Kidney epithelial cell (primary cell): ENCODE data around the gene KCNMA1. TPM values are rescaled to one million over a fixed set of nuclear protein-coding genes. Genes with fewer than 3 reads are reported as not detected.

ENCODE experiments used
- DNase-seq: peaks from one replicate; pipeline ENCODE4 v3.0.0-alpha.2; 2010; ENCODE audit warnings: low read depth
- H3K27me3 ChIP-seq: 2 replicates; pipeline ENCODE4 v1.6.0; 2011; ENCODE audit warnings: low read length; ENCODE audit not compliant: control insufficient read depth, insufficient read depth
- H3K36me3 ChIP-seq: 2 replicates; pipeline ENCODE4 v1.5.1; 2011; ENCODE audit warnings: low read length; ENCODE audit not compliant: control insufficient read depth, insufficient read depth
- H3K4me3 ChIP-seq: 2 replicates; pipeline ENCODE4 v1.5.1; 2011; ENCODE audit warnings: low read depth, mild to moderate bottlenecking, control low read depth, low read length
- total RNA-seq: library from RNA; depleted of rRNA; stranded (reverse); fragments of >200 nt; gene quantifications from 2 replicates; pipeline ENCODE4 v1.2.3, GENCODE V29; 2015
- TF ChIP-seq, protein P1 (sequence below): IDR thresholded peaks from 2 replicates; pipeline ENCODE4 v1.5.1; 2011; ENCODE audit warnings: mild to moderate bottlenecking, moderate library complexity, low read length, control low read depth, inconsistent platforms; ENCODE audit not compliant: insufficient read depth, poor library complexity, severe bottlenecking

The KCNMA1 gene
- total RNA-seq, 1 donor from 2014 or later = 18.9 TPM

GRCh38 chr10:77350711-77351119 lies 286.9 kb downstream of the KCNMA1 start:
- Histone ChIP-seq H3K4me3 (no peak overlapping the region), H3K27me3 (no peaks in the 10 kb centered on the region), H3K36me3 (no peaks in the 10 kb centered on the region)
- DNase-seq = peak; percentile 96
- TF ChIP-seq, protein P1, sequence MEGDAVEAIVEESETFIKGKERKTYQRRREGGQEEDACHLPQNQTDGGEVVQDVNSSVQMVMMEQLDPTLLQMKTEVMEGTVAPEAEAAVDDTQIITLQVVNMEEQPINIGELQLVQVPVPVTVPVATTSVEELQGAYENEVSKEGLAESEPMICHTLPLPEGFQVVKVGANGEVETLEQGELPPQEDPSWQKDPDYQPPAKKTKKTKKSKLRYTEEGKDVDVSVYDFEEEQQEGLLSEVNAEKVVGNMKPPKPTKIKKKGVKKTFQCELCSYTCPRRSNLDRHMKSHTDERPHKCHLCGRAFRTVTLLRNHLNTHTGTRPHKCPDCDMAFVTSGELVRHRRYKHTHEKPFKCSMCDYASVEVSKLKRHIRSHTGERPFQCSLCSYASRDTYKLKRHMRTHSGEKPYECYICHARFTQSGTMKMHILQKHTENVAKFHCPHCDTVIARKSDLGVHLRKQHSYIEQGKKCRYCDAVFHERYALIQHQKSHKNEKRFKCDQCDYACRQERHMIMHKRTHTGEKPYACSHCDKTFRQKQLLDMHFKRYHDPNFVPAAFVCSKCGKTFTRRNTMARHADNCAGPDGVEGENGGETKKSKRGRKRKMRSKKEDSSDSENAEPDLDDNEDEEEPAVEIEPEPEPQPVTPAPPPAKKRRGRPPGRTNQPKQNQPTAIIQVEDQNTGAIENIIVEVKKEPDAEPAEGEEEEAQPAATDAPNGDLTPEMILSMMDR = peak; percentile 2

DNA sequence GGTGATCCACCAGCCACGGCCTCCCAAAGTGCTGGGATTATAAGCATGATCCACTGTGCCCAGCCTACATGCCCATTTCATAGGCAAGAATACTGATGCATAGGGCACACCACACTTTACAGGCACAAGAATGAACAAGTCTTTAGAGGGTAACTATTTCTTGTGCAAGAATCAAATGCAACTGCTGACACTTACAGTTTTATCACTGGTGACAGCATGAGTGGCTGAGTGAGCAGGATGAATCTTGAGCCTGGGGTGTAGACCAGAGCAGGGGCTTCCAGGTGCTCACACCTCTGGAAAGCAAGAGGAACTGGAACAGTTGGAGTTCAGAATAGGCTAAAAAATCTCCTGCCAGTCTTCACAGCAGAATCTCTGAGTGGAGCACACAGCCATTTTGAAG lies 287.5 kb downstream of the KCNMA1 start:
- DNase-seq = no peak
- H3K36me3 ChIP-seq = no peaks in the 10 kb centered on the region
- TF ChIP-seq, protein P1 = no peak
- H3K27me3 ChIP-seq = no peaks in the 10 kb centered on the region
- no peak overlapping the region for H3K4me3 ChIP-seq

DNA sequence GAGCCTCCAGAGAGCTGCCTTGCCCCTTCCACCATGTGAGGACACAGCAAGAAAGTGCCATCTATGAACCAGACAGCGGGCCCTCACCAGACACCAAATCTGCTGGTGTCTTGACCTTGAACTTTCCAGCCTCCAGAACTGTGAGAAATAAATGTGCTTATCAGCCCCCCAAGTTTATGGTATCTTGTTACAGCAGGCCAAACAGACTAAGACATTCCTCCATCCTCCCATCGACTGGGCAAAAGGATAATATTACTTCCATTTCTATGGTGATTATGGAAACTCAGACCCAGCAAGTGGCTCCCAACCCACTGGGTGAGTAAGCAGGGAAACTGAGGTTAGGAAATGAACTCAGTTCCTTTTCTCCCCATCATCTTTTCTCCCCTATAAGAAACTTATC lies 288.4 kb downstream of the KCNMA1 start:
- Histone ChIP-seq H3K36me3 (no peaks in the 10 kb centered on the region), H3K27me3 (no peaks in the 10 kb centered on the region), H3K4me3 (no peak overlapping the region)
- TF ChIP-seq, protein P1 = no peak
- DNase-seq = no peak

- TF ChIP-seq, protein P1 = no peak
- Histone ChIP-seq H3K27me3 (no peaks in the 10 kb centered on the region), H3K4me3 (no peak overlapping the region), H3K36me3 (no peaks in the 10 kb centered on the region)
- no peak for DNase-seq
These were observed 288.9 kb downstream of the KCNMA1 start for GRCh38 chr10:77348751-77349150.

GRCh38 chr10:77348082-77348481 lies 289.5 kb downstream of the KCNMA1 start:
- no peak for DNase-seq
- TF ChIP-seq, protein P1 = no peak
- no peak overlapping the region for H3K4me3 ChIP-seq
- H3K27me3 ChIP-seq = no peaks in the 10 kb centered on the region
- H3K36me3 ChIP-seq = no peaks in the 10 kb centered on the region

DNA sequence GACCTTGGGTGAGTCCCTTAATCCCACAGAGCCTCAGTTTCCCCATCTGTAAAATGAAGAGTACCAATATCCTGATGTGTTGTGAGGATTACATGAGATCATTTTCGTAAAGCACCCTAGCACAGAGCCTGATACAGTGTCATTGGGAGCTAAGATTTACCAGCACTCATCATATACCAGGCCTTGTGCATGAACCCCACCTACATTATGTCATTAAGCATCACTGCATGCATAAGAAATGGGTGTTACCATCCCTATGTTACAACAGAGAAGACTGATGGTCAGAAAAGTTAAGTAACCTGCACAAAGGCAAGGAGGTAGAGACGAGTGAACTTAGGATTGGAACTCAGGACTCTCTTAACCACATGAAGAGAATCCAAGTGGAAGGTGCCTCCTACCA lies 290.6 kb downstream of the KCNMA1 start:
- H3K27me3 ChIP-seq = no peaks in the 10 kb centered on the region
- TF ChIP-seq, protein P1 = no peak
- H3K4me3 ChIP-seq = no peak overlapping the region
- no peak for DNase-seq
- no peaks in the 10 kb centered on the region for H3K36me3 ChIP-seq
